Neural cell (in vitro differentiated cells): Measurements from ENCODE around the gene FHOD3. TPM values are rescaled to one million over a fixed set of nuclear protein-coding genes. Genes with fewer than 3 reads are reported as not detected.

Source experiments
- H2AFZ ChIP-seq: fragments of 200-600, 300-800 bp; sonication (generic), shearing (Covaris generic); 2 replicates; pipeline ENCODE4 v1.6.0; 2014; ENCODE audit warnings: low read depth, mild to moderate bottlenecking, antibody characterized with exemption, low read length, moderate library complexity
- H3F3A ChIP-seq: fragments of 200-600 bp; shearing (Covaris generic); 2 replicates; pipeline ENCODE4 v1.6.1; 2016; ENCODE audit warnings: mild to moderate bottlenecking, moderate library complexity, mixed read lengths, antibody characterized with exemption, low read length; ENCODE audit not compliant: insufficient read depth, poor library complexity, severe bottlenecking
- H3K27ac ChIP-seq: fragments of 200-600, 300-800 bp; sonication (generic), shearing (Covaris generic); 2 replicates; pipeline ENCODE4 v1.5.1; 2014; ENCODE audit warnings: mild to moderate bottlenecking, low read length, moderate library complexity
- H3K27me3 ChIP-seq: fragments of 300-800, 200-600 bp; sonication (generic), shearing (Covaris generic); 2 replicates; pipeline ENCODE4 v1.6.0; 2014; ENCODE audit warnings: mild to moderate bottlenecking, low read depth, low read length, moderate library complexity; ENCODE audit not compliant: insufficient read depth
- H3K36me3 ChIP-seq: fragments of 300-800, 200-600 bp; sonication (generic), shearing (Covaris generic); 2 replicates; pipeline ENCODE4 v1.5.1; 2014; ENCODE audit warnings: mild to moderate bottlenecking, antibody characterized with exemption, low read length, moderate library complexity; ENCODE audit not compliant: insufficient read depth
- H3K4me2 ChIP-seq: fragments of 300-800, 200-600 bp; sonication (generic), shearing (Covaris generic); 2 replicates; pipeline ENCODE4 v1.6.0; 2014; ENCODE audit warnings: mild to moderate bottlenecking, low read length
- H3K4me3 ChIP-seq: fragments of 300-800, 200-600 bp; sonication (generic), shearing (Covaris generic); 2 replicates; pipeline ENCODE4 v1.5.1; 2014; ENCODE audit warnings: mild to moderate bottlenecking, low read length, moderate library complexity
- H3K79me2 ChIP-seq: fragments of 200-600 bp; shearing (Covaris generic); replicated peaks from 2 replicates; pipeline ENCODE4 v1.6.0; 2014; ENCODE audit warnings: mild to moderate bottlenecking, low read length, moderate library complexity; ENCODE audit not compliant: insufficient read depth
- H3K9ac ChIP-seq: fragments of 300-800, 200-600 bp; sonication (generic), shearing (Covaris generic); 2 replicates; pipeline ENCODE4 v1.6.1; 2016; ENCODE audit warnings: mild to moderate bottlenecking, low read length, mixed read lengths
- H3K9me2 ChIP-seq: fragments of 200-600 bp; shearing (Covaris generic); 2 replicates; pipeline ENCODE4 v1.6.1; 2016; ENCODE audit warnings: mild to moderate bottlenecking, low read length, mixed read lengths; ENCODE audit not compliant: insufficient read depth
- H3K9me3 ChIP-seq: fragments of 200-600, 300-800 bp; sonication (generic), shearing (Covaris generic); 2 replicates; pipeline ENCODE4 v1.6.1; 2016; ENCODE audit warnings: mild to moderate bottlenecking, mixed run types, low read length, moderate library complexity, mixed read lengths
- H4K20me1 ChIP-seq: fragments of 200-600 bp; shearing (Covaris generic); 2 replicates; pipeline ENCODE4 v1.6.1; 2016; ENCODE audit warnings: mild to moderate bottlenecking, mixed run types; ENCODE audit not compliant: insufficient read depth
- CTCF ChIP-seq: fragments of 450-650 bp; IDR thresholded peaks from 2 replicates; pipeline ENCODE4 v1.5.1; 2014; ENCODE audit warnings: antibody characterized with exemption, mild to moderate bottlenecking, moderate library complexity; ENCODE audit not compliant: poor library complexity, severe bottlenecking
- EP300 ChIP-seq: fragments of 450-650 bp; conservative IDR thresholded peaks from 2 replicates; pipeline ENCODE4 v1.6.1; 2014; ENCODE audit warnings: antibody characterized with exemption, mild to moderate bottlenecking, moderate library complexity; ENCODE audit not compliant: poor library complexity, severe bottlenecking
- EZH2 ChIP-seq: fragments of 200-600, 300-800 bp; shearing (Covaris generic), sonication (generic); IDR thresholded peaks from 2 replicates; pipeline ENCODE4 v1.6.1; 2014; ENCODE audit warnings: antibody characterized with exemption, low read length, borderline replicate concordance, mild to moderate bottlenecking; ENCODE audit not compliant: insufficient read depth, poor library complexity, severe bottlenecking
- MXI1 ChIP-seq: fragments of 450-650 bp; conservative IDR thresholded peaks from 2 replicates; pipeline ENCODE4 v1.6.1; 2014; ENCODE audit warnings: antibody characterized with exemption, mild to moderate bottlenecking; ENCODE audit not compliant: poor library complexity, severe bottlenecking
- POLR2AphosphoS5 ChIP-seq: IDR thresholded peaks from 2 replicates; pipeline ENCODE4 v1.6.1; 2012
- RAD21 ChIP-seq: fragments of 450-650 bp; conservative IDR thresholded peaks from 2 replicates; pipeline ENCODE4 v1.6.1; 2014; ENCODE audit warnings: antibody characterized with exemption, mild to moderate bottlenecking, moderate library complexity
- REST ChIP-seq: IDR thresholded peaks from 2 replicates; pipeline ENCODE4 v1.6.1; 2012; ENCODE audit warnings: borderline replicate concordance
- SMC3 ChIP-seq: fragments of 450-650 bp; conservative IDR thresholded peaks from 2 replicates; pipeline ENCODE4 v1.6.1; 2014; ENCODE audit warnings: antibody characterized with exemption, mild to moderate bottlenecking, moderate library complexity; ENCODE audit not compliant: poor library complexity
- TAF1 ChIP-seq: IDR thresholded peaks from 2 replicates; pipeline ENCODE4 v1.6.1; 2012; ENCODE audit warnings: low read depth
- polyA plus RNA-seq: library from polyadenylated mRNA; depleted of rRNA; stranded (reverse); fragments of >200 nt; gene quantifications from 2 replicates; pipeline ENCODE4 v1.2.3, GENCODE V29; 2014

The FHOD3 gene
- polyA plus RNA-seq, 1 donor from 2014 or later = 19.4 TPM

- Histone ChIP-seq H2AFZ (no peak overlapping the region), H3K27ac (no peak overlapping the region), H4K20me1 (no peaks in the 10 kb centered on the region), H3K9ac (no peak overlapping the region), H3K4me3 (no peak overlapping the region), H3F3A (no peaks in the 10 kb centered on the region), H3K27me3 (no peaks in the 10 kb centered on the region), H3K9me2 (no peaks in the 10 kb centered on the region), H3K4me2 (no peak overlapping the region), H3K79me2 (peaks cover 9% of the 10 kb centered on the region), H3K36me3 (no peaks in the 10 kb centered on the region), H3K9me3 (no peaks in the 10 kb centered on the region)
- no peak for TF ChIP-seq REST
- TF ChIP-seq RAD21 = no peak
- no peak for TF ChIP-seq MXI1
- TF ChIP-seq POLR2AphosphoS5 = no peak
- no peak for TF ChIP-seq EZH2
- TF ChIP-seq EP300 = no peak
- TF ChIP-seq SMC3 = no peak
- no peak for TF ChIP-seq CTCF
- no peak for TF ChIP-seq TAF1
Measured at GRCh38 chr18:36316246-36316645, 18.7 kb downstream of the FHOD3 start.

- H3K27ac ChIP-seq = no peak overlapping the region
- H3K27me3 ChIP-seq = no peaks in the 10 kb centered on the region
- no peak overlapping the region for H3K4me3 ChIP-seq
- no peaks in the 10 kb centered on the region for H3K9me3 ChIP-seq
- no peaks in the 10 kb centered on the region for H3F3A ChIP-seq
- no peaks in the 10 kb centered on the region for H3K9me2 ChIP-seq
- no peak overlapping the region for H3K9ac ChIP-seq
- H2AFZ ChIP-seq = no peak overlapping the region
- no peak overlapping the region for H3K4me2 ChIP-seq
- H3K36me3 ChIP-seq = no peaks in the 10 kb centered on the region
- no peaks in the 10 kb centered on the region for H4K20me1 ChIP-seq
- peaks cover 11% of the 10 kb centered on the region for H3K79me2 ChIP-seq
- TF ChIP-seq TAF1 (no peak), MXI1 (no peak), REST (no peak)
Measured at GRCh38 chr18:36321658-36322407, 24.3 kb downstream of the FHOD3 start.
